Naive thymus-derived CD4-positive, alpha-beta T cell (primary cell): ENCODE results near the gene IRAK2. TPM values are rescaled to one million over a fixed set of nuclear protein-coding genes. Genes with fewer than 3 reads are reported as not detected.
"Not testable (repeated sequence)": the region's sequence is repeated elsewhere in the genome, so short reads cannot be mapped to it uniquely, and the experiment has no call there.

Experiments
- ATAC-seq: fragments of 150-1000 bp; cut with Tn5 transposase; 2 replicates; pipeline ENCODE4 v1.10.0; 2021; ENCODE audit warnings: mild to moderate bottlenecking, moderate library complexity
- CTCF ChIA-PET: fragments of 350-600 bp; sonication (Branson Sonifier 250); formaldehyde crosslinking; loops from one replicate; lab custom pipeline; 2021; ENCODE audit warnings: antibody characterized with exemption; lab: Charles Lee
- POLR2A ChIA-PET: fragments of 350-600 bp; sonication (Branson Sonifier 250); formaldehyde crosslinking; loops from one replicate; lab custom pipeline; 2021; ENCODE audit warnings: antibody characterized with exemption, inconsistent platforms; lab: Charles Lee
- DNase-seq, 9 donors: peaks; one replicate each; pipeline versions ENCODE4 v3.0.0 to v3.0.0-alpha.2; 2020 to 2022; ENCODE audit warnings: mixed read lengths in 1 of 9
- H3K27ac ChIP-seq: one replicate; pipeline ENCODE4 v1.7.0; 2013; ENCODE audit warnings: mild to moderate bottlenecking, low read depth, low read length, moderate library complexity
- H3K27me3 ChIP-seq, 2 donors: one replicate each; pipeline ENCODE4 v1.7.0; 2013; ENCODE audit warnings: low read length in 2 of 2, mild to moderate bottlenecking in 2 of 2, moderate library complexity in 2 of 2; ENCODE audit not compliant: control insufficient read depth in 2 of 2, insufficient read depth in 2 of 2
- H3K36me3 ChIP-seq, 3 experiments: 1 replicate in 2 of 3; 2 replicates in 1 of 3; pipeline ENCODE4 v1.7.0; 2013; ENCODE audit warnings: low read length in 3 of 3, mild to moderate bottlenecking in 3 of 3, moderate library complexity in 1 of 3; ENCODE audit not compliant: insufficient read depth in 3 of 3, control insufficient read depth in 2 of 3
- H3K4me1 ChIP-seq, 2 donors: one replicate each; pipeline ENCODE4 v1.7.0; 2013; ENCODE audit warnings: low read length in 2 of 2, mild to moderate bottlenecking in 2 of 2, moderate library complexity in 1 of 2; ENCODE audit not compliant: control insufficient read depth in 2 of 2, insufficient read depth in 2 of 2
- H3K4me3 ChIP-seq: 2 replicates; pipeline ENCODE4 v1.7.0; 2013; ENCODE audit warnings: mild to moderate bottlenecking, low read length
- H3K9me3 ChIP-seq, 3 experiments: 1 replicate in 2 of 3; 2 replicates in 1 of 3; pipeline ENCODE4 v1.7.0; 2013; ENCODE audit warnings: low read length in 3 of 3; ENCODE audit not compliant: control insufficient read depth in 2 of 3
- H3K27ac Mint-ChIP-seq, 9 donors: one replicate each; pipeline ENCODE4 v1.8.0; 2020 to 2022; ENCODE audit warnings: mixed read lengths in 9 of 9, mild to moderate bottlenecking in 8 of 9, moderate library complexity in 5 of 9, inconsistent platforms in 2 of 9
- H3K27me3 Mint-ChIP-seq, 5 donors: one replicate each; pipeline ENCODE4 v1.8.0; 2021 to 2022; ENCODE audit warnings: mixed read lengths in 5 of 5, mild to moderate bottlenecking in 1 of 5
- H3K36me3 Mint-ChIP-seq, 5 donors: one replicate each; pipeline ENCODE4 v1.8.0; 2020 to 2022; ENCODE audit warnings: mixed read lengths in 5 of 5, mild to moderate bottlenecking in 3 of 5, inconsistent platforms in 1 of 5
- H3K4me1 Mint-ChIP-seq, 7 donors: one replicate each; pipeline ENCODE4 v1.8.0; 2020 to 2022; ENCODE audit warnings: mixed read lengths in 7 of 7, mild to moderate bottlenecking in 3 of 7, inconsistent platforms in 1 of 7
- H3K4me3 Mint-ChIP-seq, 10 donors: one replicate each; pipeline ENCODE4 v1.8.0; 2020 to 2022; ENCODE audit warnings: mild to moderate bottlenecking in 10 of 10, mixed read lengths in 10 of 10, moderate library complexity in 6 of 10, inconsistent platforms in 2 of 10
- H3K9me3 Mint-ChIP-seq, 11 donors: one replicate each; pipeline ENCODE4 v1.8.0; 2020 to 2022; ENCODE audit warnings: mixed read lengths in 11 of 11, mild to moderate bottlenecking in 4 of 11, inconsistent platforms in 1 of 11, moderate library complexity in 1 of 11
- intact Hi-C, 2 donors: fragments of 100-400 bp; cut with micrococcal nuclease; formaldehyde crosslinking; loops; one replicate each; pipeline ENCODE4 v1.15.1; 2023
- polyA plus RNA-seq, 2 donors: library from polyadenylated mRNA; unstranded; fragments of 300-500 nt; fragmentation: Illumina TruSeq; gene quantifications; one replicate each; pipeline ENCODE4 v1.2.3, GENCODE V29; 2021
- total RNA-seq, 6 experiments: library from RNA in 5 of 6; stranded (reverse) in 5 of 6; gene quantifications; 1 replicate in 5 of 6; 2 replicates in 1 of 6; pipeline ENCODE4 v1.2.3 and lab custom pipeline; 2021 to 2026

The IRAK2 gene
- total and polyA plus RNA-seq, 7 experiments from 2014 or later, result 1.5 to 4.8 (median 2.3) TPM

GRCh38 chr3:10154335-10155122, 10.2 kb upstream of the IRAK2 start:
- ChIA-PET POLR2A (interaction anchor here (0.9 to 1.3 kb wide), 3 partner anchors 13 to 166 kb away, joined by 3 read pairs; partner anchors contain the start of gene VHL), CTCF (no interaction called here)
- H3K27ac Mint-ChIP-seq, result peak overlapping the region in 5 of 9 donors; percentile 21 to 76 (median 57)
- Histone ChIP-seq H3K27me3 (no peaks in the 10 kb centered on the region), H3K4me3 (no peak overlapping the region), H3K4me1 (no peaks in the 10 kb centered on the region), H3K27ac (no peak overlapping the region), H3K36me3 (peaks cover 12 to 37% (median 14%) of the 10 kb centered on the region in 3 experiments), H3K9me3 (no peaks in the 10 kb centered on the region)
- H3K9me3 Mint-ChIP-seq, result no peaks in the 10 kb centered on the region
- peaks cover 0 to 28% (median 14%) of the 10 kb centered on the region in 5 donors for H3K36me3 Mint-ChIP-seq
- H3K4me3 Mint-ChIP-seq, result no peak overlapping the region
- peaks cover 0 to 11% (median 5%) of the 10 kb centered on the region in 7 donors for H3K4me1 Mint-ChIP-seq
- intact Hi-C loops, result no loop called here
- no peak for ATAC-seq
- no peak for DNase-seq
- H3K27me3 Mint-ChIP-seq, result no peaks in the 10 kb centered on the region

GRCh38 chr3:10155123-10155472, 9.6 kb upstream of the IRAK2 start:
- H3K27me3 Mint-ChIP-seq, result no peaks in the 10 kb centered on the region
- no peak for ATAC-seq
- H3K9me3 Mint-ChIP-seq, result no peaks in the 10 kb centered on the region
- ChIA-PET POLR2A (interaction anchor here (0.9 to 1.0 kb wide), 2 partner anchors 38 to 165 kb away, joined by 3 read pairs; no protein-coding TSS in a partner anchor), CTCF (no interaction called here)
- H3K4me3 ChIP-seq, result no peak overlapping the region
- H3K4me1 Mint-ChIP-seq, result peaks cover 0 to 11% (median 0%) of the 10 kb centered on the region in 7 donors
- H3K27ac Mint-ChIP-seq, result peak overlapping the region in 2 of 9 donors; percentile 21 to 75
- DNase-seq, result no peak
- H3K4me1 ChIP-seq, result no peaks in the 10 kb centered on the region
- no peaks in the 10 kb centered on the region for H3K27me3 ChIP-seq
- intact Hi-C loops, result no loop called here
- no peak overlapping the region for H3K27ac ChIP-seq
- no peaks in the 10 kb centered on the region for H3K9me3 ChIP-seq
- H3K4me3 Mint-ChIP-seq, result no peak overlapping the region
- H3K36me3 Mint-ChIP-seq, result peaks cover 0 to 22% (median 8%) of the 10 kb centered on the region in 5 donors
- H3K36me3 ChIP-seq, result peaks cover 11 to 32% (median 12%) of the 10 kb centered on the region in 3 experiments

- CTCF ChIA-PET, result no interaction called here
- peaks cover 0 to 22% (median 7%) of the 10 kb centered on the region in 5 donors for H3K36me3 Mint-ChIP-seq
- POLR2A ChIA-PET, result interaction anchor here (0.9 kb wide), 1 partner anchor 39 kb away, joined by 3 read pairs; no protein-coding TSS in a partner anchor
- H3K9me3 ChIP-seq, result no peaks in the 10 kb centered on the region
- H3K9me3 Mint-ChIP-seq, result no peaks in the 10 kb centered on the region
- no peak overlapping the region for H3K27ac ChIP-seq
- intact Hi-C loops, result no loop called here
- DNase-seq, result no peak
- no peaks in the 10 kb centered on the region for H3K27me3 Mint-ChIP-seq
- peak overlapping the region in 3 of 9 donors; percentile 10 to 19 (median 16) for H3K27ac Mint-ChIP-seq
- H3K4me1 Mint-ChIP-seq, result peaks cover 0 to 10% (median 0%) of the 10 kb centered on the region in 7 donors
- peaks cover 5 to 26% (median 6%) of the 10 kb centered on the region in 3 experiments for H3K36me3 ChIP-seq
- no peaks in the 10 kb centered on the region for H3K4me1 ChIP-seq
- H3K4me3 Mint-ChIP-seq, result no peak overlapping the region
- ATAC-seq, result no peak
- no peak overlapping the region for H3K4me3 ChIP-seq
- no peaks in the 10 kb centered on the region for H3K27me3 ChIP-seq
These were observed 9.1 kb upstream of the IRAK2 start for GRCh38 chr3:10155658-10156057.

GRCh38 chr3:10157031-10157430, 7.7 kb upstream of the IRAK2 start:
- POLR2A ChIA-PET, result interaction anchor here (0.7 kb wide), 1 partner anchor 14 kb away, joined by 3 read pairs; no protein-coding TSS in a partner anchor
- CTCF ChIA-PET, result no interaction called here

GRCh38 chr3:10158555-10158954, 6.2 kb upstream of the IRAK2 start:
- H3K9me3 ChIP-seq, intact Hi-C loops: not testable (repeated sequence)
- H3K36me3 Mint-ChIP-seq, result peaks cover 0 to 19% (median 0%) of the 10 kb centered on the region in 5 donors

More at GRCh38 chr3:10157031-10157430, 7.7 kb upstream of the IRAK2 start:
- no peaks in the 10 kb centered on the region for H3K9me3 ChIP-seq
- peaks cover 0 to 13% (median 0%) of the 10 kb centered on the region in 3 experiments for H3K36me3 ChIP-seq
- no peak overlapping the region for H3K27ac ChIP-seq
- ATAC-seq (no peak), DNase-seq (no peak)
- Mint-ChIP-seq H3K27me3 (no peaks in the 10 kb centered on the region), H3K4me1 (peaks cover 0 to 12% (median 0%) of the 10 kb centered on the region in 7 donors), H3K9me3 (no peaks in the 10 kb centered on the region), H3K4me3 (no peak overlapping the region), H3K27ac (no peak overlapping the region), H3K36me3 (peaks cover 0 to 19% (median 0%) of the 10 kb centered on the region in 5 donors)
- no peaks in the 10 kb centered on the region for H3K27me3 ChIP-seq
- intact Hi-C loops, result no loop called here
- H3K4me3 ChIP-seq, result no peak overlapping the region
- H3K4me1 ChIP-seq, result no peaks in the 10 kb centered on the region

GRCh38 chr3:10160346-10160745, 4.4 kb upstream of the IRAK2 start:
- intact Hi-C loops, result no loop called here
- no peaks in the 10 kb centered on the region for H3K27me3 ChIP-seq
- no peak overlapping the region for H3K4me3 ChIP-seq
- H3K27ac ChIP-seq, result no peak overlapping the region
- H3K9me3 ChIP-seq, result no peaks in the 10 kb centered on the region
- CTCF ChIA-PET, result no interaction called here
- Mint-ChIP-seq H3K4me3 (no peak overlapping the region), H3K36me3 (peaks cover 0 to 11% (median 0%) of the 10 kb centered on the region in 5 donors), H3K27ac (no peak overlapping the region), H3K27me3 (no peaks in the 10 kb centered on the region), H3K9me3 (no peaks in the 10 kb centered on the region), H3K4me1 (peaks cover 0 to 18% (median 8%) of the 10 kb centered on the region in 7 donors)
- H3K36me3 ChIP-seq, result peaks cover 0 to 5% (median 0%) of the 10 kb centered on the region in 3 experiments
- DNase-seq (no peak), ATAC-seq (no peak)
- peaks cover 0 to 9% of the 10 kb centered on the region in 2 donors for H3K4me1 ChIP-seq
- POLR2A ChIA-PET, result interaction anchor here (0.7 kb wide), 2 partner anchors 11 to 13 kb away, joined by 3 to 4 read pairs; no protein-coding TSS in a partner anchor

More at GRCh38 chr3:10158555-10158954, 6.2 kb upstream of the IRAK2 start:
- ATAC-seq, H3K4me1 ChIP-seq, H3K27me3 ChIP-seq, H3K36me3 ChIP-seq, DNase-seq, H3K9me3 Mint-ChIP-seq, H3K4me3 Mint-ChIP-seq, H3K4me3 ChIP-seq, CTCF ChIA-PET, H3K27ac ChIP-seq, H3K27me3 Mint-ChIP-seq: not testable (repeated sequence)
- peaks cover 0 to 10% (median 0%) of the 10 kb centered on the region in 7 donors for H3K4me1 Mint-ChIP-seq
- H3K27ac Mint-ChIP-seq, result peak overlapping the region in 1 of 9 donors; percentile 20
- POLR2A ChIA-PET, result interaction anchor here (0.6 kb wide), 1 partner anchor 13 kb away, joined by 3 read pairs; no protein-coding TSS in a partner anchor
